Activated gamma-delta T cell treated with anti-CD3 and anti-CD28 coated beads, Interleukin-2, amount 50 U/mL, for 16 hours (primary cell): ENCODE measurements around the gene RHPN2.
"Not testable (repeated sequence)": the region's sequence is repeated elsewhere in the genome, so short reads cannot be mapped to it uniquely, and the experiment has no call there.

Experiments
- DNase-seq: peaks from one replicate; pipeline ENCODE4 v3.0.0-alpha.2; 2020; ENCODE audit warnings: low read depth

RHPN2 gene

GRCh38 chr19:33064458-33064791 lies 263 bp downstream of the RHPN2 start:
- no peak for DNase-seq

- no peak for DNase-seq
These were observed 783 bp downstream of the RHPN2 start for GRCh38 chr19:33063753-33064457.

GRCh38 chr19:33063356-33063752 lies 1.3 kb downstream of the RHPN2 start:
- no peak for DNase-seq

GRCh38 chr19:33062902-33063301 lies 1.8 kb downstream of the RHPN2 start:
- DNase-seq = no peak

- no peak for DNase-seq
These were observed 4.1 kb downstream of the RHPN2 start for GRCh38 chr19:33060586-33060985.

GRCh38 chr19:33055718-33056117 lies 9.0 kb downstream of the RHPN2 start:
- no peak for DNase-seq

GRCh38 chr19:33054623-33055022 lies 10.1 kb downstream of the RHPN2 start:
- no peak for DNase-seq

GRCh38 chr19:33052352-33052972 lies 12.2 kb downstream of the RHPN2 start:
- no peak for DNase-seq

GRCh38 chr19:33050110-33050509 lies 14.6 kb downstream of the RHPN2 start:
- DNase-seq = no peak

- DNase-seq = no peak
These were observed 15.6 kb downstream of the RHPN2 start for GRCh38 chr19:33048806-33049676.

GRCh38 chr19:33047422-33047821 lies 17.3 kb downstream of the RHPN2 start:
- no peak for DNase-seq

- not testable (repeated sequence) for DNase-seq
These were observed 22.9 kb downstream of the RHPN2 start for GRCh38 chr19:33041828-33042160.

- no peak for DNase-seq
These were observed 23.5 kb downstream of the RHPN2 start for GRCh38 chr19:33040994-33041827.

GRCh38 chr19:33039815-33040214 lies 24.9 kb downstream of the RHPN2 start:
- DNase-seq = no peak

- DNase-seq = no peak
These were observed 25.5 kb downstream of the RHPN2 start for GRCh38 chr19:33039108-33039599.

GRCh38 chr19:33037168-33038025 lies 27.3 kb downstream of the RHPN2 start:
- DNase-seq = not testable (repeated sequence)

GRCh38 chr19:33036370-33037167 lies 28.1 kb downstream of the RHPN2 start:
- not testable (repeated sequence) for DNase-seq

- no peak for DNase-seq
These were observed 29.2 kb downstream of the RHPN2 start for GRCh38 chr19:33035461-33035860.

- no peak for DNase-seq
These were observed 32.4 kb downstream of the RHPN2 start for GRCh38 chr19:33032218-33032781.

- DNase-seq = no peak
These were observed 34.9 kb downstream of the RHPN2 start for GRCh38 chr19:33029746-33030303.
